GM12878 (cell line): Measurements from ENCODE around the gene KIFAP3. TPM values are rescaled to one million over a fixed set of nuclear protein-coding genes. Genes with fewer than 3 reads are reported as not detected.

Experiments used
- ATAC-seq: fragments of 200-7000 bp; cut with Tn5 transposase; 3 replicates; pipeline ENCODE4 v1.9.1; 2020; ENCODE audit warnings: mild to moderate bottlenecking, moderate library complexity
- BruUV-seq: library from RNA; stranded (reverse); fragments of 400-500 nt; replicated peaks from 2 replicates; lab custom pipeline; 2021; lab: Mats Ljungman, UMichigan
- CTCF ChIA-PET: fragments of 300-600 bp; sonication (Branson Sonifier 250); formaldehyde crosslinking; extraction: SDS; loops from one replicate; lab custom pipeline; 2021; ENCODE audit warnings: inconsistent platforms; lab: Yijun Ruan, JAX
- POLR2A ChIA-PET: fragments of 350-600 bp; formaldehyde crosslinking; extraction: SDS; loops from one replicate; lab custom pipeline; 2021; ENCODE audit warnings: inconsistent platforms; lab: Charles Lee
- RAD21 ChIA-PET: fragments of 300-600 bp; sonication (Branson Sonifier 250); formaldehyde crosslinking; loops from one replicate; lab custom pipeline; 2023; ENCODE audit warnings: antibody characterized with exemption; ENCODE audit not compliant: unreplicated experiment; lab: Charles Lee
- SMC1A ChIA-PET: fragments of 300-600 bp; sonication (Branson Sonifier 250); formaldehyde crosslinking; loops from one replicate; lab custom pipeline; 2023; ENCODE audit not compliant: unreplicated experiment, uncharacterized antibody; lab: Charles Lee
- DNase-seq: peaks from one replicate; pipeline ENCODE4 v3.0.0-alpha.2; 2011; ENCODE audit warnings: low read depth, low spot score
- FAIRE-seq: peaks from 3 replicates; lab custom pipeline; 2011; peaks lifted over from hg19 to GRCh38; lab: Jason Lieb, UNC
- H2AFZ ChIP-seq: 2 replicates; pipeline ENCODE4 v1.6.0; 2011; ENCODE audit warnings: low read depth, low read length, control low read depth; ENCODE audit not compliant: control insufficient read depth
- H3K27ac ChIP-seq: 2 replicates; pipeline ENCODE4 v1.5.1; 2011; ENCODE audit warnings: control low read depth; ENCODE audit not compliant: control insufficient read depth, insufficient read depth
- H3K27me3 ChIP-seq, 2 experiments: replicated peaks in 1 of 2; 2 replicates each; pipeline versions ENCODE4 v1.6.0 to v1.6.1; 2011; ENCODE audit warnings: low read length in 1 of 2; ENCODE audit not compliant: control insufficient read depth in 2 of 2, insufficient read depth in 2 of 2
- H3K36me3 ChIP-seq, 2 experiments: 2 replicates each; pipeline ENCODE4 v1.5.1; 2011; ENCODE audit warnings: low read length in 1 of 2; ENCODE audit not compliant: control insufficient read depth in 2 of 2, insufficient read depth in 2 of 2
- H3K4me1 ChIP-seq: 2 replicates; pipeline ENCODE4 v1.6.1; 2011; ENCODE audit warnings: mild to moderate bottlenecking, low read length, moderate library complexity, mixed read lengths; ENCODE audit not compliant: control insufficient read depth, insufficient read depth
- H3K4me2 ChIP-seq: 2 replicates; pipeline ENCODE4 v1.6.0; 2011; ENCODE audit warnings: control low read depth; ENCODE audit not compliant: control insufficient read depth, insufficient read depth
- H3K4me3 ChIP-seq: fragments of 200-600 bp; sonication (generic); 2 replicates; pipeline ENCODE4 v1.5.1; 2016
- H3K79me2 ChIP-seq: 2 replicates; pipeline ENCODE4 v1.6.0; 2011; ENCODE audit warnings: low read length; ENCODE audit not compliant: control insufficient read depth, insufficient read depth
- H3K9ac ChIP-seq: 2 replicates; pipeline ENCODE4 v1.8.0; 2011; ENCODE audit warnings: low read length, control low read depth, mixed read lengths; ENCODE audit not compliant: control insufficient read depth, insufficient read depth
- H3K9me3 ChIP-seq: replicated peaks from 3 replicates; pipeline ENCODE4 v1.5.1; 2011; ENCODE audit warnings: mild to moderate bottlenecking, low read length; ENCODE audit not compliant: control insufficient read depth, insufficient read depth
- H4K20me1 ChIP-seq: 2 replicates; pipeline ENCODE4 v1.6.0; 2011; ENCODE audit not compliant: control insufficient read depth, insufficient read depth
- ATF7 ChIP-seq: fragments of 450-650 bp; IDR thresholded peaks from 2 replicates; pipeline ENCODE4 v1.6.1; 2016; ENCODE audit warnings: low read depth, mild to moderate bottlenecking
- CHD1 ChIP-seq: IDR thresholded peaks from 2 replicates; pipeline ENCODE4 v1.6.1; 2012; ENCODE audit warnings: low read depth, low read length, improper control_type of control experiment
- FOS ChIP-seq: IDR thresholded peaks from 3 replicates; pipeline ENCODE4 v1.6.1; 2011; ENCODE audit warnings: borderline replicate concordance; ENCODE audit not compliant: insufficient read length; ENCODE audit errors: extremely low read depth
- NR2C1 ChIP-seq: fragments of 450-650 bp; IDR thresholded peaks from 2 replicates; pipeline ENCODE4 v1.6.1; 2017; ENCODE audit warnings: antibody characterized with exemption, mild to moderate bottlenecking, moderate library complexity
- PAX5 ChIP-seq: IDR thresholded peaks from 2 replicates; pipeline ENCODE4 v1.6.1; 2011; ENCODE audit warnings: low read depth, low read length, borderline replicate concordance
- TCF12 ChIP-seq: IDR thresholded peaks from 2 replicates; pipeline ENCODE4 v1.6.1; 2011; ENCODE audit warnings: low read depth, mild to moderate bottlenecking, low read length
- ZNF622 ChIP-seq: fragments of 450-650 bp; IDR thresholded peaks from 2 replicates; pipeline ENCODE4 v1.6.1; 2017; ENCODE audit warnings: mild to moderate bottlenecking, inconsistent platforms
- WGBS: methylation state at CpG from one replicate; pipeline ENCODE4 v1.1.6; 2016; ENCODE audit warnings: low lambda C conversion rate; ENCODE audit not compliant: insufficient replicate concordance, insufficient coverage; ENCODE audit errors: missing lambda C conversion rate; 5-methylcytosine and 5-hydroxymethylcytosine counted together
- in situ Hi-C: fragments of 300-500 bp; cut with MboI; formaldehyde crosslinking; loops from 9 replicates; pipeline ENCODE4 v1.14.3; 2018; ENCODE audit warnings: mixed read lengths
- intact Hi-C: fragments of 100-400 bp; cut with micrococcal nuclease; formaldehyde crosslinking; loops from one replicate; pipeline ENCODE4 v1.14.2; 2022; ENCODE audit not compliant: unreplicated experiment
- polyA plus RNA-seq, 11 experiments: library from polyadenylated mRNA; depleted of rRNA in 4 of 11; unstranded in 6 of 11; stranded (reverse) in 5 of 11; fragments of >200 nt; fragmentation: Nextera tagmentation in 4 of 11; fragmentation: Illumina TruSeq in 1 of 11; extraction: Ambion mirVana in 4 of 11; extraction: Trizol in 1 of 11; gene quantifications; 1 replicate in 1 of 11; 2 replicates in 10 of 11; pipeline versions ENCODE4 v1.2.1 to v1.2.3, GENCODE V29; 2011 to 2016; ENCODE audit warnings: inconsistent platforms in 2 of 11, missing spikeins in 2 of 11, low read depth in 1 of 11
- total RNA-seq, 4 experiments: library from RNA; depleted of rRNA in 3 of 4; stranded (reverse); fragments of >200 nt in 3 of 4; fragmentation: Illumina TruSeq in 1 of 4; extraction: Trizol in 1 of 4; gene quantifications; 2 replicates each; pipeline versions ENCODE4 v1.2.1 to v1.2.3, GENCODE V29; 2013 to 2021

The KIFAP3 gene
- total and polyA plus RNA-seq, 10 of the 15 experiments (the other 5 are each of a cell fraction or from before 2014, with no cell fraction given), result 13.7 to 100 (median 18.9) TPM

DNA sequence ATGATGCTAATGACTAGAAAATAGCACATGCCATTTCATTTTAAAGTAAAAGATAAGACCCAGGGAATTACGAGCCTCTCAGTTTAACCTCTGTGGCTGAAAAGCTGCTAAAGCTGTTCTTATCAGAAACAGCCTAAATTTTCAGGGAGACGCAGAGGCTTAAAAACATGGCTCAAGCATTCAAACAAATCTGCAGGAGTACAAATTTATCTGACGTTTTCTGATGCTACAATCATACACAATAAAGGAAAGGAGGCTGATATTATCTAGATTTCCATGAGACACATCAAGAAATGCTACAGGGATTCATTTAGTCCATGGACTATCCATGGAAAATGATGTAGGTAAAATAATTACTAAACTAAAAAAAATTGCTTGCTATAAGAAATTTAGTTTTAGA is 115.5 kb downstream of the KIFAP3 start:
- Histone ChIP-seq H3K36me3 (no peaks in the 10 kb centered on the region), H3K9me3 (no peaks in the 10 kb centered on the region), H3K9ac (no peak overlapping the region), H2AFZ (no peak overlapping the region), H3K4me3 (no peak overlapping the region), H3K79me2 (no peaks in the 10 kb centered on the region), H3K4me2 (no peak overlapping the region), H3K27me3 (no peaks in the 10 kb centered on the region), H3K4me1 (no peaks in the 10 kb centered on the region), H3K27ac (no peak overlapping the region), H4K20me1 (no peaks in the 10 kb centered on the region)
- no TSS peak for BruUV-seq
- ChIA-PET POLR2A (no interaction called here), SMC1A (interaction anchor here (1.1 to 1.6 kb wide), 5 partner anchors 8 to 24 kb away, joined by 3 to 6 read pairs (median 4); no protein-coding TSS in a partner anchor), RAD21 (no interaction called here), CTCF (interaction anchor here (1.0 to 1.5 kb wide), 2 partner anchors 9 to 23 kb away, joined by 3 read pairs; no protein-coding TSS in a partner anchor)
- in situ Hi-C loops, result no loop called here
- TF ChIP-seq PAX5 (no peak), CHD1 (no peak), ATF7 (no peak), FOS (no peak)
- DNase-seq (no peak), FAIRE-seq (no peak), ATAC-seq (no peak)
- 83% methylated on average over 3 of the region's 3 CpGs for WGBS
- intact Hi-C loops, result no loop called here

DNA sequence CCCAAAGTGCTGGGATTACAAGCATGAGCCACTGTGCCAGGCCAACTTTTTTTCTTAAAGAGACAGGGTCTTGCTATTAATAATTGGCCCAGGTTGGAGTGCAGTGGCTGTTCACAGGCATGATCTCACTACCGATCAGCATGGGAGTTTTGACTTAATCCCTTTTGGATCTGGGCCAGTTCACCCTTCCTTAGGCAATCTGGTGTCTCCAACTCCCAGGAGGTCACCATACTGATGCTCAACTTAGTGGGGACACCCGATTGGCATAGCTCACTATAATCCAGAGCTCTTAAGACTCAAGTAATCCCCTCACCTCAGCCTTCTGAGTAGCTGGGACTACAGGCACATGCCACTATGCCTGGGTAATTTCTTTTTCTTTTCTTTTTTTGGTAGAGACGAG is 116.6 kb downstream of the KIFAP3 start:
- Histone ChIP-seq H3K4me3 (no peak overlapping the region), H3K9ac (no peak overlapping the region), H3K27ac (no peak overlapping the region), H4K20me1 (no peaks in the 10 kb centered on the region), H3K36me3 (no peaks in the 10 kb centered on the region), H3K9me3 (no peaks in the 10 kb centered on the region), H3K4me2 (no peak overlapping the region), H3K79me2 (no peaks in the 10 kb centered on the region), H3K27me3 (no peaks in the 10 kb centered on the region), H3K4me1 (no peaks in the 10 kb centered on the region), H2AFZ (no peak overlapping the region)
- FAIRE-seq (no peak), DNase-seq (no peak), ATAC-seq (no peak)
- no peak for TF ChIP-seq TCF12
- TF ChIP-seq NR2C1, result no peak
- no peak for TF ChIP-seq ZNF622
- ChIA-PET CTCF (interaction anchor here (1.5 kb wide), 1 partner anchor 22 kb away, joined by 3 read pairs; no protein-coding TSS in a partner anchor), SMC1A (interaction anchor here (0.8 to 1.6 kb wide), 4 partner anchors 9 to 49 kb away, joined by 3 to 6 read pairs (median 4); no protein-coding TSS in a partner anchor), RAD21 (no interaction called here), POLR2A (interaction anchor here (0.5 kb wide), 1 partner anchor 40 kb away, joined by 3 read pairs; no protein-coding TSS in a partner anchor)
- 95% methylated on average over 3 of the region's 3 CpGs for WGBS
- in situ Hi-C loops (no loop called here), intact Hi-C loops (no loop called here)
- no TSS peak for BruUV-seq
